ELR (cell line): Measurements from ENCODE around the gene PRPF38A.

ENCODE experiments used
- DNase-seq: peaks from one replicate; pipeline ENCODE4 v3.0.0-alpha.2; 2015; ENCODE audit warnings: low read depth

Gene PRPF38A

GRCh38 chr1:52400131-52400530 is 4.3 kb upstream of the PRPF38A start:
- peak; percentile 15 for DNase-seq

DNA sequence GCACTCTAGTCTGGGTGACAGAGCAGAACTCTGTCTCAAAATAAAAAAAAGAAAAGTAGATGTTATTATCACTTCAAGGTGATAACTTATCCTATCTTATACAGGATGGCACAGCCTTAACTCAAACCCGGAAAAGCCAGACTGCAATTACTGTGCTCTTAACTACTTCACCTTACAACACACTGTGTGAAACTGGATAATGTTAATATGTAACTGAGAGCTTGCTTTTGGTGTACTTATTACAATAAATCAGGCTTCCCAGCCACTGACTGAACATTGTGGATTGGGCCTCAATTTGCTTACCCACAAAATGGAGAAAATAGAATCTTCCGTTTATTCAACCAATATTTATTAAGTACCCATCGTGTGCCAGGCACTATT is 1.6 kb upstream of the PRPF38A start:
- no peak for DNase-seq

DNA sequence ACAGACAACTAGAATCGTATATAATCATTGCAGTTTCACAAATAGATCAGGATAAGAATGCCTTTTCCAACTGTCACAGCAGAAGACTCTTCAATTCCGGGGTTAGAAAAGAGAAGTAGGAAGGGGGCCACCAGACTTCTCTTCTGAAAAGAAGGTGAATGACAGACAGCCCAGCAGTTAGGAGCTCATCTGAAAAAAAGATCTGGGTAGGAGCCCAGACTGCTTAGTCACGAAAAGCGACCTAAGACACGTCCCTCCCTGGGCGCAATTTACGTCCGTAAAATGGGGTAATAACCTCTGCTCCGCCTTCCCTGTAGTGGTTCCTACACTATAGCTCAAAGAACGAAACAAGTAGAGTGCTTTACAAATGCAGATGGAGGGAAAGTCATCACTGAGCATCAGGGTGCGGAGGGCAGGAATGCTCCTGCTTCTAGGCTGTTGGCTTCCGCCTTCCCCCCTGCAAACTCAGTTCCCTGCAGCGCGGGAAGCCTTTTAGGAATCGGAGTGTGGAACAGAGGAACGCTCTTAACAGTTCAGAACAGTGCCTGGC is 761 bp upstream of the PRPF38A start:
- peak; percentile 89 for DNase-seq

GRCh38 chr1:52404975-52405338 is 555 bp downstream of the PRPF38A start:
- DNase-seq, result no peak

- DNase-seq, result peak; percentile 20
Observed at GRCh38 chr1:52413410-52413989, 9.1 kb downstream of the PRPF38A start.

GRCh38 chr1:52414942-52415341 is 10.5 kb downstream of the PRPF38A start:
- DNase-seq, result no peak

- no peak for DNase-seq
Observed at GRCh38 chr1:52416811-52417210, 12.4 kb downstream of the PRPF38A start.

DNA sequence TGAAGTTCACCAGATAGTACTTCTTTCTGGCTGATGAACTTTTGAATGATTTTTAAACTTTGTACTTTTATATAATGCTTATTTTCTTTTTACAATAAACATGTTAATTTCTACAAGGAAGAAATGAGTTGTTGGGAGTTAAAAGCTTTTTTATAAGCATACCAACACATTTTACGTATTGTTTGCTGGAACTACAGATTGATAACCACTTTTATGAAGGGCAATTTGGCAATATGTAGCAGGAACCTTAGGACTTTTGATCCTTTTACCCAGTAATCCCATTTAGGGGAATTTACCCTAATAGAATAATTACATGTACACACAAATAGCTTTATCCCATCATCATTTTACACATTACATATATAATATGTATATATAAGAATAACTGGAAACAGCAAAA is 16.3 kb downstream of the PRPF38A start:
- no peak for DNase-seq

GRCh38 chr1:52423055-52423454 is 18.7 kb downstream of the PRPF38A start:
- no peak for DNase-seq

DNA sequence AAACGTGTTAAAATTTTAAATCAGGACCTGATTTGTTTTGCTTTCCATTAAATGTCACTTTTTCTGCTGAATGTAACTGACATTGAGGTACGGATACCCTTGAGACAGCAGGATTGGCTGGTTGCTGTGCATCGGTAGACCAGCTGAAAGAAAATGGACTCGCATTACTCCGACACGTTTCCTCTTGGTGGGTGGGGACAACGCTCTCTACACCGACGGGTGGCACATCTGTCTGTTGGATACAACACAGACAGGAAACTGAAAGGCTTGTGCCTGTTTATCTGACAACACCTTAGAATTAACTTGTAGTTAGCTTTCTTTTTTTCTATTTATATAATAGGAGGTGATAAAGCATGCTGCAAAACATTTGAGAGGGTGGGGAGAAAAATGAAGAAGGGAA is 19.4 kb downstream of the PRPF38A start:
- DNase-seq, result no peak

- peak; percentile 44 for DNase-seq
Observed at GRCh38 chr1:52424231-52424636, 19.8 kb downstream of the PRPF38A start.

GRCh38 chr1:52424813-52425212 is 20.4 kb downstream of the PRPF38A start:
- peak; percentile 57 for DNase-seq

DNA sequence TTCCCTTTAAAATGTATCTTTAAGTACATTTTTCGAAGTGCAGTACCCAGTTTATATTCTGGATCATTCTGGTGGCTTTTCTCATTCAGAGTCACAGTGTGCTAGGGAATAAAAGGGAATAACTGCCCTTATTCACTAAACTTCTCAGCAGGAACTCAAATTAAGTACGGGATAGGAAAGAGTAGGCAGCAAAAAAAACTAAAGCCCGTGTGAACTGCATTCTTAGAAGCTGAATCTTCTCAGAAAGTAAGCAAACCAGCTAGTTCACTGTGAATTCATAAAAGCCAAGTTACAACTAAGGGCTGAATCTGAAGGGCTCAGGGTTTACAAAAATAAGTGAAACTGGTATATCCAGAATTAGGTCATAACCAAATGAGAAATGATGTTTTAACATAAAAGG is 22.0 kb downstream of the PRPF38A start:
- peak; percentile 53 for DNase-seq

DNA sequence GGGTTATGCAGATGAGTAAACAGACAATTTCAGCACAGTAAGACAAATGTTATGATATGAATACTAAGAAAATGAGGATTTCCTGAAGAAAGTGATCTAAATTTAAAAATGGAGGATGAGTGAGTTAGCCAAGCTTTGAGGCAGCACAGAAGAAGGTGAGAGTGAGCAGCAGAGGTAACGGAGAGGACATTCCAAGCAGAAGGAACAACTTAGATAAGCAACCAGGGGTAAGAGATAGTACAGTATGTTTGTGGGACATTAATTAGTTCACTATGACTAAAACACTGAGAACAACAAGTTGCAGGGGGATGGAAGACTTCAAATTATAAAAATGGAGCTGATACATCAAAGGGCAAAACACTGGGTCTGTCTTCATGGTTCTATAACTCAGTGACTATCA is 22.8 kb downstream of the PRPF38A start:
- no peak for DNase-seq

GRCh38 chr1:52432807-52433206 is 28.4 kb downstream of the PRPF38A start:
- no peak for DNase-seq

GRCh38 chr1:52435211-52435610 is 30.8 kb downstream of the PRPF38A start:
- no peak for DNase-seq

DNA sequence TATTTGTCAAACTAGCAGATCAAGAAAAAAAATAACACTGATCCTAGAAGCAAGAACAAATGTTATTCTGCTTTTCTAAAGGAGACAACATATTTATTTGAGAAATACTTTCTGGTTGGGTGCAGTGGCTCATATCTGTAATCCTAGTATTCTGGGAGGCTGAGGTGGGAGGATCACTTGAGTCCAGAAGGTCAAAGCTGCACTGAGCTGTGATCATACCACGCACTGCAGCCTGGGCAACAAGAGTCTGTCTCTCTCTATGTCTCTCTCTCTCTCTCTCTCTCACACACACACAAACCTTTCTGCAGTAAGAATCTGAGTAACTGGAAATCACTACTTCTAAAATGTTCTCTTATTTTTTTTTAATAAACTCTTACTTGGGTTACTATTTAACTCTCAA is 31.2 kb downstream of the PRPF38A start:
- DNase-seq, result no peak

- DNase-seq, result no peak
Observed at GRCh38 chr1:52436817-52437216, 32.4 kb downstream of the PRPF38A start.

GRCh38 chr1:52439976-52440375 is 35.6 kb downstream of the PRPF38A start:
- DNase-seq, result no peak

DNA sequence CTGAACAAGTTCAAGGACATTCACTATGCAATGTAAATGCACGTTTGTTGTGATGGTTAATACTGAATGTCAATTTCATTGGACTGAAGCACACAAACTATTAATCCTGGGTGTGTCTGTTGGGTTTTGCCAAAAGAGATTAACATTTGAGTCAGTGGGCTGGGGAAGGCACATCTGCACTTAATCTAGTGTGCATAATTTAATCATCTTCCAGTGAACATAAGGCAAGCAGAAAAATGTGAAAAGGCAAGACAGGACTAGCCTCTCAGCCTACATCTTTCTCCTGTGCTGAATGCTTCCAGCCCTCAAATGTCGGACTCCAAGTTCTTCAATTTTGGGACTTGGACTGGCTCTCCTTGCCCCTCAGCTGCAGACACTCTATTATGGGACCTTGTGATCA is 40.1 kb downstream of the PRPF38A start:
- DNase-seq, result no peak

DNA sequence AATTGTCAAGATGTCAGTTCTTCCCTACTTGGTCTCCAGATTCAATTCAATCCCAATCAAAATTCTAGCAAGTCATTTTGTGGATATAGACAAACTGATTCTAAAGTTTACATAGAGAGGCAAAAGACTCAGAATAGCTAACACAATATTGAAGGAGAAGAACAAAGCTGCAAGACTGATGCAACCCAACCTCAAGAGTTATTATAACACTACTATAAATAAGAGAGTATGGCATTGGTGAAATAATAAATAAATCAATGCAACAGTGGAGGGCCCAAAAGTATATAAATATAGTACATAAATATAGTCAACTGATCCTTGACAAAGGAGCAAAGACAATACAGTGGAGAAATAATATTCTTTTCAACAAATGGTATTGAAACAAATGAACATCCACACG is 49.7 kb downstream of the PRPF38A start:
- DNase-seq, result no peak

- no peak for DNase-seq
Observed at GRCh38 chr1:52454779-52455178, 50.4 kb downstream of the PRPF38A start.

- DNase-seq, result no peak
Observed at GRCh38 chr1:52455686-52456085, 51.3 kb downstream of the PRPF38A start.

GRCh38 chr1:52460694-52461093 is 56.3 kb downstream of the PRPF38A start:
- peak; percentile 5 for DNase-seq

DNA sequence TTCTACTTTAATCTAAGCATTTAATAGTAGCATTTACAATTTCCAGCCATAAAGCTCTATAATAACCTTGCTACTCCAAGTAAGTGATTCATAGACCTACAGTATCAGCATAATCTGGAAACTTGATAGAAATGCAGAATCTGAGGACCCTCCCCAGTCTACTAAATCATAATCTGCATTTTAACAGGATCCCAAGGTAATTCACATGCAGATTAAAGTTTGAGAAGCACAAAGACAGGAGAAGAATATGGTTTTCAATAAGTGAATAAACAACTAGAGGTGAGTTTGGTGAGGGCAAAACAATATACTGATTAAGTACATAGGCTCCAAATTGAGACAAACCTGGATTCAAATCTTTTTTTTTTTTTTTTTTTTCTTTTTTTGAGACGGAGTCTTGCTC is 57.4 kb downstream of the PRPF38A start:
- DNase-seq, result no peak
